Heart left ventricle (tissue), 16 donors: Measurements from ENCODE around the gene TTC7B. TPM values are rescaled to one million over a fixed set of nuclear protein-coding genes. Genes with fewer than 3 reads are reported as not detected.

Experiments used
- ATAC-seq, 4 donors: fragments of 200-7000 bp; cut with Tn5 transposase; one replicate each; pipeline ENCODE4 v1.9.1; 2020 to 2022; ENCODE audit warnings: moderate library complexity in 4 of 4, mild to moderate bottlenecking in 3 of 4, moderate number of reproducible peaks in 1 of 4
- DNase-seq, 5 donors: peaks; one replicate each; pipeline ENCODE4 v3.0.0-alpha.2; 2020
- H3K27ac ChIP-seq, 12 donors: fragments of 200-600 bp; sonication (generic) in 4 of 12; one replicate each; pipeline versions ENCODE4 v1.5.0 to v1.8.0; 2016 to 2022; ENCODE audit warnings: mild to moderate bottlenecking in 2 of 12
- H3K27me3 ChIP-seq, 9 donors: fragments of 200-600 bp; sonication (generic) in 2 of 9; one replicate each; pipeline versions ENCODE4 v1.5.1 to v1.8.0; 2016 to 2022; ENCODE audit warnings: mild to moderate bottlenecking in 3 of 9
- H3K36me3 ChIP-seq, 9 donors: fragments of 200-600 bp; sonication (generic) in 2 of 9; one replicate each; pipeline versions ENCODE4 v1.5.0 to v1.8.0; 2018 to 2022; ENCODE audit warnings: mild to moderate bottlenecking in 2 of 9
- H3K4me1 ChIP-seq, 12 donors: fragments of 200-600 bp; sonication (generic) in 4 of 12; one replicate each; pipeline versions ENCODE4 v1.5.0 to v1.8.0; 2016 to 2022; ENCODE audit warnings: mild to moderate bottlenecking in 3 of 12
- H3K4me3 ChIP-seq, 12 donors: fragments of 200-600 bp; sonication (generic) in 4 of 12; one replicate each; pipeline versions ENCODE4 v1.5.0 to v1.8.0; 2017 to 2022; ENCODE audit warnings: mild to moderate bottlenecking in 9 of 12, moderate library complexity in 4 of 12
- H3K9me3 ChIP-seq, 12 donors: fragments of 200-600 bp; sonication (generic) in 4 of 12; one replicate each; pipeline versions ENCODE4 v1.5.0 to v1.8.0; 2016 to 2022; ENCODE audit warnings: mild to moderate bottlenecking in 1 of 12
- CTCF ChIP-seq, 12 donors: fragments of 200-600 bp; sonication (generic) in 4 of 12; IDR thresholded peaks; one replicate each; pipeline versions ENCODE4 v1.5.0 to v1.8.0; 2018 to 2022; ENCODE audit warnings: antibody characterized with exemption in 12 of 12, mild to moderate bottlenecking in 5 of 12
- POLR2A ChIP-seq, 2 donors: fragments of 450-650 bp; IDR thresholded peaks; one replicate each; pipeline ENCODE4 v1.6.1; 2017; ENCODE audit warnings: antibody characterized with exemption in 2 of 2, mild to moderate bottlenecking in 2 of 2, moderate library complexity in 2 of 2
- WGBS, 4 donors: extraction: QIAGEN DNeasy Blood & Tissue Kit in 2 of 4; methylation state at CpG; one replicate each; pipeline versions ENCODE4 v1.1.5 to v1.1.7; 2013 to 2018; 5-methylcytosine and 5-hydroxymethylcytosine counted together
- intact Hi-C, 10 donors: fragments of 100-400 bp; cut with DNase I; formaldehyde crosslinking; loops; one replicate each; pipeline versions ENCODE4 v1.11.1 to v1.14.2; 2022
- polyA plus RNA-seq, 2 donors: library from polyadenylated mRNA; stranded (reverse); fragments of 200-250 nt; gene quantifications; one replicate each; pipeline ENCODE4 v1.2.3, GENCODE V29; 2013
- total RNA-seq, 9 donors: library from RNA; depleted of rRNA in 2 of 9; stranded (reverse); fragments of >200 nt in 2 of 9; fragmentation: NEBNext Ultra II Directional in 3 of 9; extraction: Animal tissue kit (Norgen Biotek cat#: 25700) in 3 of 9; gene quantifications; one replicate each; pipeline versions ENCODE4 v1.1.0 to v1.2.4, GENCODE V29; 2016 to 2023
- donor health status: ischemic (EF 13 %, LVEDD 7.1; RV severe dilation, severe dysfunction).
- donor health status: healthy with polysubstance abuse.
- donor health status: DM: no; HTN: yes; CAD: no.
- donor health status: DM: no; HTN: no; CAD: no.
- donor health status: ischemic (EF 25% LVEDD 6.9; RV normal size, moderate dysfunction).
- donor health status: ischemic (EF 25% LVEDD 5.7; RV mildly dilated, moderate dysfunction).
- donor health status: healthy.
- donor health status: DM: yes; HTN: yes; CAD: no.
- donor health status: ischemic (EF 35%, LVEDD 5.7; RV mildly dilated, moderate dysfunction).
- donor health status: nonischemic (EF 11% LVEDD 7.7; RV severe dilation, severe dysfunction).
- donor health status: DM: yes; HTN: yes; CAD: no.
- donor health status: PGD.
- donor health status: ischemic (EF 29% LVEDD 5.4; RV normal size, mild dysfunction).
- donor health status: nonischemic (EF 23%, LVEDD 6.1; RV moderate dilation, normal function).

TTC7B gene
- total and polyA plus RNA-seq, 11 donors: 20.3 to 76.1 (median 62.6) TPM

GRCh38 chr14:90610346-90611040, 205.7 kb downstream of the TTC7B start:
- DNase-seq: no peak
- Histone ChIP-seq H3K4me1 (peaks cover 0 to 58% (median 34%) of the 10 kb centered on the region in 12 donors), H3K27me3 (no peaks in the 10 kb centered on the region), H3K36me3 (peaks cover 0 to 16% (median 0%) of the 10 kb centered on the region in 9 donors), H3K9me3 (no peaks in the 10 kb centered on the region), H3K27ac (peak overlapping the region in 1 of 12 donors; percentile 57), H3K4me3 (no peak overlapping the region)
- intact Hi-C loops: loop anchor here in 3 of 10 donors (5.0 to 10.0 kb wide), 4 partner anchors 76 to 216 kb away; partner anchors contain the start of gene CALM1 (in 2 of the 3)
- ATAC-seq: no peak
- WGBS, 4 donors: 87 to 93% (median 87%) methylated on average over 10 of the region's 10 CpGs
- no peak for TF ChIP-seq CTCF (IDR thresholded peaks at IDR 0.05)
- TF ChIP-seq POLR2A (IDR thresholded peaks at IDR 0.05): no peak

GRCh38 chr14:90609376-90609775, 206.9 kb downstream of the TTC7B start:
- peak in 2 of 4 donors; percentile 41 to 47 for ATAC-seq
- no peaks in the 10 kb centered on the region for H3K27me3 ChIP-seq
- 36 to 52% (median 47%) methylated on average over 2 of the region's 2 CpGs for WGBS, 4 donors
- peaks cover 0 to 16% (median 0%) of the 10 kb centered on the region in 9 donors for H3K36me3 ChIP-seq
- peak overlapping the region in 1 of 12 donors; percentile 73 for H3K27ac ChIP-seq
- TF ChIP-seq POLR2A (IDR thresholded peaks at IDR 0.05) (no peak), CTCF (IDR thresholded peaks at IDR 0.05) (no peak)
- H3K9me3 ChIP-seq: no peaks in the 10 kb centered on the region
- intact Hi-C loops: no loop called here
- no peak overlapping the region for H3K4me3 ChIP-seq
- H3K4me1 ChIP-seq: peaks cover 0 to 50% (median 27%) of the 10 kb centered on the region in 12 donors
- no peak for DNase-seq

- no peak for DNase-seq
- Histone ChIP-seq H3K4me3 (no peak overlapping the region), H3K27ac (peak overlapping the region in 1 of 12 donors; percentile 73), H3K36me3 (peaks cover 0 to 12% (median 0%) of the 10 kb centered on the region in 9 donors), H3K4me1 (peaks cover 0 to 50% (median 26%) of the 10 kb centered on the region in 12 donors), H3K27me3 (no peaks in the 10 kb centered on the region), H3K9me3 (no peaks in the 10 kb centered on the region)
- intact Hi-C loops: no loop called here
- ATAC-seq: no peak
- WGBS, 4 donors: 83 to 89% (median 86%) methylated on average over 7 of the region's 7 CpGs
- TF ChIP-seq POLR2A (IDR thresholded peaks at IDR 0.05) (no peak), CTCF (IDR thresholded peaks at IDR 0.05) (no peak)
Observed at GRCh38 chr14:90608929-90609341, 207.3 kb downstream of the TTC7B start.

- ATAC-seq: no peak
- H3K4me1 ChIP-seq: peaks cover 0 to 47% (median 23%) of the 10 kb centered on the region in 12 donors
- H3K27me3 ChIP-seq: no peaks in the 10 kb centered on the region
- no peak for DNase-seq
- H3K4me3 ChIP-seq: no peak overlapping the region
- no peak for TF ChIP-seq CTCF (IDR thresholded peaks at IDR 0.05)
- TF ChIP-seq POLR2A (IDR thresholded peaks at IDR 0.05): no peak
- 88 to 95% (median 92%) methylated on average over 10 to 11 of the region's 11 CpGs for WGBS, 4 donors
- peak overlapping the region in 1 of 12 donors; percentile 73 for H3K27ac ChIP-seq
- peaks cover 0 to 12% (median 0%) of the 10 kb centered on the region in 9 donors for H3K36me3 ChIP-seq
- intact Hi-C loops: no loop called here
- no peaks in the 10 kb centered on the region for H3K9me3 ChIP-seq
Observed at GRCh38 chr14:90608281-90608680, 207.9 kb downstream of the TTC7B start.
